ENCODE data around the gene RAB31. TPM values are rescaled to one million over a fixed set of nuclear protein-coding genes. Genes with fewer than 3 reads are reported as not detected.

The RAB31 gene
- total and polyA plus RNA-seq, 2 of the 13 experiments (the other 11 are each of a cell fraction or from before 2014, with no cell fraction given), result 1.1 to 1.7 TPM

DNA sequence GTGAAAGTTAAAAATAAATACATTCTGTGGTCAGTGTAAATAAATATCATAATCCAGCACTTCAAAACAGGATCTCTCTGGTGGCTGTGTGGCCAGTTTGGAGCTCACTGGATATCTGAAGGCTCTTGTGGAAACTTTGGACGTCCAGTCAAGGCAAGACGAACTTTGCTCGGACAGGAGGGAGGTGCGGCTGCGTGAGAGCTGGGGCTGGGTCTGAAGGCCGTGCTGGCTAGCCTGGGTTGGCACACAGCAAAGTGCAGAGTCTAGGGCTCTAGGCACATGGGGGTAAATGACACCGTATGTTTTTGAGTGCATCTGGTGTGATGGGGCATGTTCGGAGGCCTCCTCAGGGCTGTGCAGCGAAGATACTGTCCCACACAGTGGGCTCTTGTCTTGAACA, 98.8 kb downstream of the RAB31 start (continued):
- TF ChIP-seq, protein P1, sequence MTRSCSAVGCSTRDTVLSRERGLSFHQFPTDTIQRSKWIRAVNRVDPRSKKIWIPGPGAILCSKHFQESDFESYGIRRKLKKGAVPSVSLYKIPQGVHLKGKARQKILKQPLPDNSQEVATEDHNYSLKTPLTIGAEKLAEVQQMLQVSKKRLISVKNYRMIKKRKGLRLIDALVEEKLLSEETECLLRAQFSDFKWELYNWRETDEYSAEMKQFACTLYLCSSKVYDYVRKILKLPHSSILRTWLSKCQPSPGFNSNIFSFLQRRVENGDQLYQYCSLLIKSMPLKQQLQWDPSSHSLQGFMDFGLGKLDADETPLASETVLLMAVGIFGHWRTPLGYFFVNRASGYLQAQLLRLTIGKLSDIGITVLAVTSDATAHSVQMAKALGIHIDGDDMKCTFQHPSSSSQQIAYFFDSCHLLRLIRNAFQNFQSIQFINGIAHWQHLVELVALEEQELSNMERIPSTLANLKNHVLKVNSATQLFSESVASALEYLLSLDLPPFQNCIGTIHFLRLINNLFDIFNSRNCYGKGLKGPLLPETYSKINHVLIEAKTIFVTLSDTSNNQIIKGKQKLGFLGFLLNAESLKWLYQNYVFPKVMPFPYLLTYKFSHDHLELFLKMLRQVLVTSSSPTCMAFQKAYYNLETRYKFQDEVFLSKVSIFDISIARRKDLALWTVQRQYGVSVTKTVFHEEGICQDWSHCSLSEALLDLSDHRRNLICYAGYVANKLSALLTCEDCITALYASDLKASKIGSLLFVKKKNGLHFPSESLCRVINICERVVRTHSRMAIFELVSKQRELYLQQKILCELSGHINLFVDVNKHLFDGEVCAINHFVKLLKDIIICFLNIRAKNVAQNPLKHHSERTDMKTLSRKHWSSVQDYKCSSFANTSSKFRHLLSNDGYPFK (CRISPR knock-in tag; IDR thresholded peaks at IDR 0.05; ENCODE audit: borderline replicate concordance), result no peak
- TF ChIP-seq ZMAT3 (CRISPR knock-in tag; conservative IDR thresholded peaks at IDR 0.05), result no peak
- TF ChIP-seq HDAC1 (CRISPR knock-in tag; IDR thresholded peaks at IDR 0.05), result peak; percentile 69
- TF ChIP-seq ZNF670 (CRISPR knock-in tag; IDR thresholded peaks at IDR 0.05; ENCODE audit: borderline replicate concordance), result no peak
- TF ChIP-seq, protein P2, sequence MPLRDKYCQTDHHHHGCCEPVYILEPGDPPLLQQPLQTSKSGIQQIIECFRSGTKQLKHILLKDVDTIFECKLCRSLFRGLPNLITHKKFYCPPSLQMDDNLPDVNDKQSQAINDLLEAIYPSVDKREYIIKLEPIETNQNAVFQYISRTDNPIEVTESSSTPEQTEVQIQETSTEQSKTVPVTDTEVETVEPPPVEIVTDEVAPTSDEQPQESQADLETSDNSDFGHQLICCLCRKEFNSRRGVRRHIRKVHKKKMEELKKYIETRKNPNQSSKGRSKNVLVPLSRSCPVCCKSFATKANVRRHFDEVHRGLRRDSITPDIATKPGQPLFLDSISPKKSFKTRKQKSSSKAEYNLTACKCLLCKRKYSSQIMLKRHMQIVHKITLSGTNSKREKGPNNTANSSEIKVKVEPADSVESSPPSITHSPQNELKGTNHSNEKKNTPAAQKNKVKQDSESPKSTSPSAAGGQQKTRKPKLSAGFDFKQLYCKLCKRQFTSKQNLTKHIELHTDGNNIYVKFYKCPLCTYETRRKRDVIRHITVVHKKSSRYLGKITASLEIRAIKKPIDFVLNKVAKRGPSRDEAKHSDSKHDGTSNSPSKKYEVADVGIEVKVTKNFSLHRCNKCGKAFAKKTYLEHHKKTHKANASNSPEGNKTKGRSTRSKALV (CRISPR knock-in tag; IDR thresholded peaks at IDR 0.05), result 0 out of 2 replicates have a peak, but pooled peaks have one; percentile 52
- TF ChIP-seq AHR (CRISPR knock-in tag; IDR thresholded peaks at IDR 0.05), result no peak
- TF ChIP-seq NFE2L1 (CRISPR knock-in tag; IDR thresholded peaks at IDR 0.05; ENCODE audit: borderline replicate concordance), result no peak
- TF ChIP-seq ZNF777 (CRISPR knock-in tag; IDR thresholded peaks at IDR 0.05), result peak; percentile 46; the same call in 1 of the 2 replicates
- TF ChIP-seq LCORL (IDR thresholded peaks at IDR 0.05), result no peak
- TF ChIP-seq LCORL (CRISPR knock-in tag; IDR thresholded peaks at IDR 0.05), result no peak; the same call in 1 of the 2 replicates
